HepG2 (cell line): ENCODE measurements around the gene CPVL. TPM values are rescaled to one million over a fixed set of nuclear protein-coding genes. Genes with fewer than 3 reads are reported as not detected.

ENCODE experiments used
- ATAC-seq: fragments of 200-7000 bp; cut with Tn5 transposase; 3 replicates; pipeline ENCODE4 v1.9.1; 2020; ENCODE audit warnings: mild to moderate bottlenecking, moderate library complexity
- BruUV-seq: library from RNA; stranded (reverse); fragments of 400-500 nt; replicated peaks from 2 replicates; lab custom pipeline; 2021; lab: Mats Ljungman, UMichigan
- CTCF ChIA-PET: fragments of 300-600 bp; formaldehyde crosslinking; extraction: SDS; loops from one replicate; lab custom pipeline; 2021; ENCODE audit warnings: low total read pairs, inconsistent platforms, low intra/inter-chr PET ratio; lab: Yijun Ruan, JAX
- POLR2A ChIA-PET: fragments of 350-600 bp; sonication (Branson Sonifier 250); formaldehyde crosslinking; loops from one replicate; lab custom pipeline; 2020; ENCODE audit warnings: antibody characterized with exemption, inconsistent platforms; lab: Yijun Ruan, JAX
- DNase-seq: peaks from one replicate; pipeline ENCODE4 v3.0.0-alpha.2; 2015; ENCODE audit warnings: low spot score
- FAIRE-seq: peaks from 3 replicates; lab custom pipeline; 2011; peaks lifted over from hg19 to GRCh38; lab: Jason Lieb, UNC
- H2AFZ ChIP-seq: one replicate; pipeline ENCODE4 v1.6.1; 2011; ENCODE audit warnings: low read length, inconsistent platforms
- H3K27ac ChIP-seq: fragments of 300-600 bp; 3 replicates; pipeline ENCODE4 v1.8.0; 2011; ENCODE audit warnings: mixed run types, mild to moderate bottlenecking, mixed read lengths, low read length, inconsistent platforms; ENCODE audit not compliant: insufficient read depth; ENCODE audit errors: extremely low read length
- H3K27me3 ChIP-seq, 2 experiments: fragments of 200-600 bp in 1 of 2; 2 replicates in 1 of 2; 3 replicates in 1 of 2; pipeline versions ENCODE4 v1.6.0 to v1.8.0; 2011; ENCODE audit warnings: low read length in 2 of 2, mild to moderate bottlenecking in 2 of 2, moderate library complexity in 2 of 2, inconsistent platforms in 1 of 2; ENCODE audit not compliant: insufficient read depth in 2 of 2, control insufficient read depth in 1 of 2
- H3K36me3 ChIP-seq, 2 experiments: fragments of 200-600 bp in 1 of 2; replicated peaks in 1 of 2; 2 replicates in 1 of 2; 3 replicates in 1 of 2; pipeline versions ENCODE4 v1.5.1 to v1.8.0; 2011; ENCODE audit warnings: low read length in 2 of 2, inconsistent platforms in 1 of 2; ENCODE audit not compliant: insufficient read depth in 2 of 2, control insufficient read depth in 1 of 2
- H3K4me1 ChIP-seq: 2 replicates; pipeline ENCODE4 v1.5.1; 2012; ENCODE audit warnings: low read length, inconsistent platforms; ENCODE audit not compliant: insufficient read depth
- H3K4me2 ChIP-seq: 2 replicates; pipeline ENCODE4 v1.6.0; 2011; ENCODE audit warnings: low read depth, low read length, inconsistent platforms
- H3K4me3 ChIP-seq, 3 experiments: fragments of 200-600 bp in 1 of 3; sonication (generic), shearing (Covaris generic) in 1 of 3; replicated peaks in 1 of 3; 2 replicates each; pipeline ENCODE4 v1.5.1; 2011 to 2016; ENCODE audit warnings: low read length in 3 of 3, inconsistent platforms in 2 of 3, low read depth in 2 of 3, mild to moderate bottlenecking in 2 of 3, control low read depth in 1 of 3, mixed read lengths in 1 of 3; ENCODE audit not compliant: insufficient read depth in 1 of 3
- H3K79me2 ChIP-seq: one replicate; pipeline ENCODE4 v1.6.1; 2011; ENCODE audit warnings: low read length, inconsistent platforms; ENCODE audit not compliant: insufficient read depth
- H3K9ac ChIP-seq: 2 replicates; pipeline ENCODE4 v1.6.0; 2011; ENCODE audit warnings: mild to moderate bottlenecking, low read depth, low read length, inconsistent platforms; ENCODE audit not compliant: insufficient read depth
- H3K9me3 ChIP-seq: 2 replicates; pipeline ENCODE4 v1.5.1; 2012; ENCODE audit warnings: mild to moderate bottlenecking, low read length
- H4K20me1 ChIP-seq: 2 replicates; pipeline ENCODE4 v1.6.0; 2011; ENCODE audit warnings: inconsistent platforms, mild to moderate bottlenecking, low read length, moderate library complexity; ENCODE audit not compliant: insufficient read depth
- AKAP8 ChIP-seq: sonication (generic); formaldehyde crosslinking; IDR thresholded peaks from 2 replicates; pipeline ENCODE4 v1.5.1; 2020; ENCODE audit warnings: mild to moderate bottlenecking, missing genetic modification reagents
- MAFF ChIP-seq: IDR thresholded peaks from 2 replicates; pipeline ENCODE4 v1.6.1; 2011; ENCODE audit warnings: low read depth, low read length, improper control_type of control experiment
- MAFK ChIP-seq, 2 experiments: IDR thresholded peaks in 1 of 2; conservative IDR thresholded peaks in 1 of 2; 2 replicates each; pipeline ENCODE4 v1.6.1; 2011; ENCODE audit warnings: improper control_type of control experiment in 2 of 2, low read length in 2 of 2
- TOPORS ChIP-seq: sonication (generic); formaldehyde crosslinking; IDR thresholded peaks from 2 replicates; pipeline ENCODE4 v1.8.0; 2023; ENCODE audit warnings: mild to moderate bottlenecking, missing genetic modification reagents
- USF2 ChIP-seq, 2 experiments: sonication (generic) in 1 of 2; formaldehyde crosslinking in 1 of 2; IDR thresholded peaks; 2 replicates each; pipeline versions ENCODE4 v1.5.1 to v1.6.1; 2011 to 2020; ENCODE audit warnings: borderline replicate concordance in 1 of 2, low read depth in 1 of 2, low read length in 1 of 2, mild to moderate bottlenecking in 1 of 2, missing genetic modification reagents in 1 of 2, moderate library complexity in 1 of 2
- ZNF362 ChIP-seq: sonication (generic); formaldehyde crosslinking; IDR thresholded peaks from 2 replicates; pipeline ENCODE4 v1.4.0; 2020; ENCODE audit warnings: missing genetic modification reagents, mild to moderate bottlenecking, borderline replicate concordance
- ZNF414 ChIP-seq: sonication (generic); formaldehyde crosslinking; IDR thresholded peaks from 2 replicates; pipeline ENCODE4 v1.5.0; 2020; ENCODE audit warnings: missing genetic modification reagents
- ZNF501 ChIP-seq: sonication (generic); formaldehyde crosslinking; IDR thresholded peaks from 2 replicates; pipeline ENCODE4 v1.5.1; 2020; ENCODE audit warnings: mild to moderate bottlenecking, moderate library complexity, missing genetic modification reagents
- ZNF570 ChIP-seq: sonication (generic); formaldehyde crosslinking; IDR thresholded peaks from 2 replicates; pipeline ENCODE4 v1.4.0; 2020; ENCODE audit warnings: mild to moderate bottlenecking, missing genetic modification reagents, borderline replicate concordance
- ZNF780A ChIP-seq: sonication (generic); formaldehyde crosslinking; IDR thresholded peaks from 2 replicates; pipeline ENCODE4 v1.8.0; 2022; ENCODE audit warnings: mild to moderate bottlenecking, missing genetic modification reagents, moderate library complexity
- ZNF782 ChIP-seq: sonication (generic); formaldehyde crosslinking; IDR thresholded peaks from 2 replicates; pipeline ENCODE4 v1.4.0; 2020; ENCODE audit warnings: missing genetic modification reagents, mild to moderate bottlenecking, borderline replicate concordance
- WGBS: methylation state at CpG from one replicate; pipeline ENCODE4 v1.1.6; 2017; ENCODE audit warnings: low lambda C conversion rate; 5-methylcytosine and 5-hydroxymethylcytosine counted together
- in situ Hi-C: cut with HindIII; loops from 2 replicates; pipeline ENCODE4 v1.10.0; 2017; ENCODE audit warnings: low pct_unique_long_range_greater_than_20kb; ENCODE audit not compliant: extremely low pct_ligation_motif_present
- intact Hi-C: fragments of 100-400 bp; cut with micrococcal nuclease; formaldehyde crosslinking; loops from one replicate; pipeline ENCODE4 v1.10.0; 2022; ENCODE audit not compliant: unreplicated experiment
- polyA plus RNA-seq, 8 experiments: library from polyadenylated mRNA; depleted of rRNA in 3 of 8; stranded (reverse) in 7 of 8; unstranded in 1 of 8; fragments of >200 nt; fragmentation: Illumina TruSeq in 4 of 8; extraction: Trizol in 4 of 8; gene quantifications; 2 replicates each; pipeline versions ENCODE4 v1.2.1 to v1.2.3, GENCODE V29; 2011 to 2016; ENCODE audit warnings: low read depth in 4 of 8, missing spikeins in 1 of 8, mixed read lengths in 1 of 8; ENCODE audit not compliant: insufficient read depth in 1 of 8
- total RNA-seq, 5 experiments: library from RNA; depleted of rRNA; stranded (reverse); fragments of >200 nt; fragmentation: Illumina TruSeq; extraction: Trizol; gene quantifications; 2 replicates each; pipeline ENCODE4 v1.2.3, GENCODE V29; 2016; ENCODE audit warnings: low read depth in 1 of 5

The CPVL gene
- total and polyA plus RNA-seq, 2 of the 13 experiments (the other 11 are each of a cell fraction or from before 2014, with no cell fraction given), result 59.2 to 294 TPM

- intact Hi-C loops, result no loop called here
- BruUV-seq, result no TSS peak
- in situ Hi-C loops, result no loop called here
- H4K20me1 ChIP-seq, result no peaks in the 10 kb centered on the region
- POLR2A ChIA-PET, result no interaction called here
- CTCF ChIA-PET, result no interaction called here
- 95% methylated on average over 3 of the region's 3 CpGs for WGBS
- H3K4me1 ChIP-seq, result no peaks in the 10 kb centered on the region
- H3K4me2 ChIP-seq, result no peak overlapping the region
- TF ChIP-seq MAFF (peak; percentile 84), ZNF501 (no peak), AKAP8 (CRISPR knock-in tag) (no peak), ZNF782 (CRISPR knock-in tag) (no peak), USF2 (IDR thresholded peaks at IDR 0.05; ENCODE audit: low read depth, low read length) (no peak), USF2 (CRISPR knock-in tag; IDR thresholded peaks at IDR 0.05; ENCODE audit: borderline replicate concordance) (no peak), TOPORS (CRISPR knock-in tag) (no peak), ZNF362 (CRISPR knock-in tag) (no peak), ZNF780A (CRISPR knock-in tag) (no peak), MAFK (conservative IDR thresholded peaks at IDR 0.05 in 1 of 2, IDR thresholded peaks at IDR 0.05 in 1 of 2; ENCODE audit: low read length in 2 of 2) (peak; percentile 84 to 85), ZNF570 (CRISPR knock-in tag) (no peak), ZNF414 (CRISPR knock-in tag) (no peak)
- FAIRE-seq, result peak; percentile 28
- no peak overlapping the region for H3K27ac ChIP-seq
- H3K4me3 ChIP-seq, result no peak overlapping the region
- no peak overlapping the region for H2AFZ ChIP-seq
- no peaks in the 10 kb centered on the region for H3K79me2 ChIP-seq
- no peaks in the 10 kb centered on the region for H3K9me3 ChIP-seq
- DNase-seq, result no peak
- H3K27me3 ChIP-seq, result no peaks in the 10 kb centered on the region
- H3K9ac ChIP-seq, result no peak overlapping the region
- H3K36me3 ChIP-seq, result 0 out of 5 replicates have a peak, but pooled peaks cover 0 to 1% of the 10 kb centered on the region in 2 experiments
- no peak for ATAC-seq
Measured at GRCh38 chr7:29014725-29015124, 131.6 kb downstream of the CPVL start.
